Coronary artery (tissue), 2 donors: ENCODE results near the gene C2CD4C.
"Not testable (repeated sequence)": the region's sequence is repeated elsewhere in the genome, so short reads cannot be mapped to it uniquely, and the experiment has no call there.

Experiments
- DNase-seq: peaks from one replicate; pipeline ENCODE4 v3.0.0-alpha.2; 2017; ENCODE audit warnings: low spot score
- H3K27ac ChIP-seq, 2 donors: fragments of 200-600 bp; sonication (generic); one replicate each; pipeline ENCODE4 v1.5.1; 2016 to 2019
- H3K4me3 ChIP-seq: fragments of 200-600 bp; sonication (generic); 2 replicates; pipeline ENCODE4 v1.5.1; 2016; ENCODE audit warnings: mild to moderate bottlenecking, moderate library complexity
- CTCF ChIP-seq: fragments of 200-600 bp; sonication (generic); IDR thresholded peaks from one replicate; pipeline ENCODE4 v1.5.1; 2019; ENCODE audit warnings: antibody characterized with exemption

The C2CD4C gene

GRCh38 chr19:453606-454005 lies 44.7 kb upstream of the C2CD4C start:
- TF ChIP-seq CTCF = no peak

GRCh38 chr19:452829-453228 lies 43.9 kb upstream of the C2CD4C start:
- no peak for TF ChIP-seq CTCF
- Histone ChIP-seq H3K4me3 (no peak overlapping the region), H3K27ac (no peak overlapping the region)
- DNase-seq = no peak

More at GRCh38 chr19:453606-454005, 44.7 kb upstream of the C2CD4C start:
- Histone ChIP-seq H3K4me3 (no peak overlapping the region), H3K27ac (no peak overlapping the region)
- no peak for DNase-seq

GRCh38 chr19:450912-451481 lies 42.0 kb upstream of the C2CD4C start:
- not testable (repeated sequence) for DNase-seq, H3K27ac ChIP-seq, H3K4me3 ChIP-seq

- Histone ChIP-seq H3K27ac (no peak overlapping the region), H3K4me3 (no peak overlapping the region)
- TF ChIP-seq CTCF = no peak
- no peak for DNase-seq
These were observed 41.0 kb upstream of the C2CD4C start for GRCh38 chr19:449916-450315.

- TF ChIP-seq CTCF = no peak
- H3K4me3 ChIP-seq = no peak overlapping the region
- H3K27ac ChIP-seq = no peak overlapping the region
- no peak for DNase-seq
These were observed 39.0 kb upstream of the C2CD4C start for GRCh38 chr19:447816-448560.

GRCh38 chr19:447064-447426 lies 38.1 kb upstream of the C2CD4C start:
- TF ChIP-seq CTCF = no peak
- no peak for DNase-seq
- H3K27ac ChIP-seq = no peak overlapping the region
- no peak overlapping the region for H3K4me3 ChIP-seq

- Histone ChIP-seq H3K27ac (no peak overlapping the region), H3K4me3 (no peak overlapping the region)
- DNase-seq = no peak
- TF ChIP-seq CTCF = no peak
These were observed 35.8 kb upstream of the C2CD4C start for GRCh38 chr19:444677-445210.
